KOPT-K1 (cell line): ENCODE data around the gene IL1RAPL2.
"Not testable (repeated sequence)": the region's sequence is repeated elsewhere in the genome, so short reads cannot be mapped to it uniquely, and the experiment has no call there.

Experiments
- H3K27ac ChIP-seq: fragments of 200-600 bp; sonication (generic); 2 replicates; pipeline ENCODE4 v1.5.1; 2016; ENCODE audit warnings: antibody characterized with exemption, mild to moderate bottlenecking, low read depth, low read length; ENCODE audit not compliant: poor library complexity, severe bottlenecking
- H3K36me3 ChIP-seq: fragments of 200-600 bp; sonication (generic); 2 replicates; pipeline ENCODE4 v1.5.1; 2017; ENCODE audit warnings: antibody characterized with exemption, mild to moderate bottlenecking, low read length, moderate library complexity; ENCODE audit not compliant: insufficient read depth
- H3K9me3 ChIP-seq: fragments of 200-600 bp; sonication (generic); 2 replicates; pipeline ENCODE4 v1.5.1; 2017; ENCODE audit warnings: antibody characterized with exemption, low read length, mild to moderate bottlenecking; ENCODE audit not compliant: insufficient read depth, poor library complexity, severe bottlenecking

IL1RAPL2 gene

DNA sequence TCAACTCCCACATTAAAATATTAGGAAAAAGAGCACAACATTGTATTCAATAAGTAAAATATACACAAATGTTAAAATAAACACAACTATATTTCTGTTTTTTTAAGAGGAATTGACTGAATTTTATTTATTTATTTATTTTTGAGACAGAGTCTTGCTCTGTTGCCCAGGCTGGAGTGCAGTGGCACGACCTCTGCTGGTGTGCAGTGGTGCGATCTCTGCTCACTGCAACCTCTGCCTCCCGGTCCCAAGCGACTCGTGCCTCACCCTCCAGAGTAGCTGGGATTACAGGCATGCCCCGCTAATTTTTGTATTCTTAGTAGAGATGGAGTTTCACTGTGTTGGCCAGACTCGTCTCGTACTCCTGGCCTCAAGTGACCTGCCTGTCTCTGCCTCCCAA, 623.1 kb downstream of the IL1RAPL2 start:
- H3K27ac ChIP-seq: no peak overlapping the region
- no peaks in the 10 kb centered on the region for H3K9me3 ChIP-seq
- no peaks in the 10 kb centered on the region for H3K36me3 ChIP-seq

DNA sequence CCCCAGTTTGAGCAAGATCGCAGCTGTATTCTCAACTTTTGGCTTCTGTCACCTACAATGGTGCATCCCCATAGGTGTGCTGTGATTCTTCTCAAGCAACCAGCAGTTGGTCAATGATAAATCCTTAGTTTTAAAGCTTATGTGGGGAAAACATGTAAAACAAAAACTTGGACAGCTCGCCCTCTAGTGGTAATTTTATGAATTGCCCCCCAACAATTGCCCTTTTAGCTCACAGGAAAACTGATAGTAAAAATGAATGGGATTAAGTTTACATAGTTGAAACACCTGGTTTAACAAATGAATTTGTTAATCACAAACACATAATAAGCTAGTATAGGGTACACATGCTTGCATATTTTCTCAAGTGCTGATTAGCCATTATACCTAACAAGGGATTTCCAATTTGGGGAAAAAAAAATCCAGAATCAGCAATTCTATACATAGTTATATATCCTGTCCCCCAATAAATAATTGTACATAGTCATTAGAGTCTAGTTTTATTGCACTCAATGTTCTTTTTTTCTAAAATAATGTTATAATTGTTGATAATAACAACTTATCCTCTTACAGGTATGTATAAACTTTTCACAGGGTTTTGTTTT, 624.4 kb downstream of the IL1RAPL2 start:
- no peak overlapping the region for H3K27ac ChIP-seq
- no peaks in the 10 kb centered on the region for H3K9me3 ChIP-seq
- no peaks in the 10 kb centered on the region for H3K36me3 ChIP-seq

DNA sequence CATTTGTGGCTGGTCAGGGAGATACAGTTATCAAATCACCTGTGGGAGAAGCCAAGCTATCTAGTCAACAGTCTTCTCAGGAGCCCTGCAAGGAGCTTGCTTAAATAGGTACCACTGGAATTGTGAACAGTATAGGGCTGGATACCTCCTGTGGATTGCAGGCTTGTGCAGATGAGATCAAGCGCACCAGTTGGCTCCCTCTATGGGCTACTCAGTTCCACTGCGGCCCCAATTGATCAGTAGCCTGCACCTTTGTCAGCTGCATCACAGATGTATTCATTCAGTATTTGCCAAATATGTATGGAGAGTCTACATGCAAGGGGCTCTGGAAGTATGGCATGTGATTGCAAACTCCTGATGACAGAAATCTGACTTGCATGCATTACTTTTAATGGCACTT, 625.9 kb downstream of the IL1RAPL2 start:
- H3K9me3 ChIP-seq: no peaks in the 10 kb centered on the region
- no peaks in the 10 kb centered on the region for H3K36me3 ChIP-seq
- H3K27ac ChIP-seq: no peak overlapping the region

DNA sequence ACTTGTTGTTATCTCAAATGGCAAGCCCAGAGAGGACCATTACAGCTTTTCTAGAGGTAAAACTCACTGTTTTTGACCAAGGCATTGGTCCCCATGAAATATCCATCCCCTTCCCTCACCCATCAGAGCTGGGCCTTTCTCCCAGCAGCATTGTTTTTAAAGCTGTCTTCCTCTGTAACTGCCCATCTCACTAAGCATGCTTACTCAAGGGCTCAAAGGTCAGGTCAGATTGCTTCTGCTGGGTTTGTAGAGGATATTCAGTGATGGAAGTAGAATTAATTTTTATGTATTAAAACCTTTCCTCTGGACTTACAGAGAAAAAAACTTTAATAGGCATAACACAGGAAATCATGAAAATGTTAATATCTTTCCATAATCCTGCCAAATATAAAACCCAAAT, 643.4 kb downstream of the IL1RAPL2 start:
- Histone ChIP-seq H3K9me3 (no peaks in the 10 kb centered on the region), H3K27ac (no peak overlapping the region), H3K36me3 (no peaks in the 10 kb centered on the region)

DNA sequence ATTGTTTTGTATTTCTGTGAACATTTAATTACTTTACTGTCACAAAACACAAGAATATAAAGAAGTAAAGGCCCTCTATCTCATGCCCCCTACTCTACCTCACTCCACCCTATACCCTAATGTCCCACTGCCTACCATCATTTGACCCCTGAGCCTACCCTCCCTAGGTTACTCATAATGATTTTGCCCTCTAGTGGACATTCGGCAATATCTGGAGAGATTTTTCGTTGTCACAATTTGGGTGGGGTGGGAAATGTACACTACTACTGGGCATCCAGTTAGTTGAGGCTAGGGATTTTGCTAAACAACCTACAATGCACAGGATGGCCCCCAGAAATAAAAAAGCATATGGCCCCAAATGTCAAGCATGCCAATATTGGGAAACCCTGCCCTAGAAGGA, 644.3 kb downstream of the IL1RAPL2 start:
- H3K9me3 ChIP-seq: no peaks in the 10 kb centered on the region
- no peaks in the 10 kb centered on the region for H3K36me3 ChIP-seq
- no peak overlapping the region for H3K27ac ChIP-seq

DNA sequence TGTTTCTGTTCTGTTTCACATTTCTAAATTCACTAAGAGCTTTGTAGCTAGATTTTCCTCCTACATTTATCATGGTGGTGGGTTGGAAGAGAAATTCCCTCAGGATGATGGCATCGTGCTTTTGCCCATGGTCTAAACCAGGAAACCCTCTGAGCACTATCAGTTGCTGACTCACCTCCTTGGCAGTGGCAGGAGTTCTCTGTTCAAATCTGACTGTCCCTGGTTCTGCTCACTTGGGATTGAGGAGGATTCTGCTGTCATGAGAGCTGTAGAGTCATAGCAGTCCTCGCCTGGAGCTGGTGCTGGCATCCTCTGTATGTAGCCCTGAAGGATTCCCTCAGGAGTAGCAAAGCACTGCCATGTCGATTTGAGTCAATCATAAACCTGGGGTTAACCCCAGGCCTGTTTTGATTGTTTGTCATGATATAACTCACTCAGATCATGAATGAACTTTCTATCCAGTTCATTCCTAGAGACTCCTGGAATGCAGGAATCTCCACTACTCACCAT, 645.1 kb downstream of the IL1RAPL2 start:
- no peaks in the 10 kb centered on the region for H3K36me3 ChIP-seq

DNA sequence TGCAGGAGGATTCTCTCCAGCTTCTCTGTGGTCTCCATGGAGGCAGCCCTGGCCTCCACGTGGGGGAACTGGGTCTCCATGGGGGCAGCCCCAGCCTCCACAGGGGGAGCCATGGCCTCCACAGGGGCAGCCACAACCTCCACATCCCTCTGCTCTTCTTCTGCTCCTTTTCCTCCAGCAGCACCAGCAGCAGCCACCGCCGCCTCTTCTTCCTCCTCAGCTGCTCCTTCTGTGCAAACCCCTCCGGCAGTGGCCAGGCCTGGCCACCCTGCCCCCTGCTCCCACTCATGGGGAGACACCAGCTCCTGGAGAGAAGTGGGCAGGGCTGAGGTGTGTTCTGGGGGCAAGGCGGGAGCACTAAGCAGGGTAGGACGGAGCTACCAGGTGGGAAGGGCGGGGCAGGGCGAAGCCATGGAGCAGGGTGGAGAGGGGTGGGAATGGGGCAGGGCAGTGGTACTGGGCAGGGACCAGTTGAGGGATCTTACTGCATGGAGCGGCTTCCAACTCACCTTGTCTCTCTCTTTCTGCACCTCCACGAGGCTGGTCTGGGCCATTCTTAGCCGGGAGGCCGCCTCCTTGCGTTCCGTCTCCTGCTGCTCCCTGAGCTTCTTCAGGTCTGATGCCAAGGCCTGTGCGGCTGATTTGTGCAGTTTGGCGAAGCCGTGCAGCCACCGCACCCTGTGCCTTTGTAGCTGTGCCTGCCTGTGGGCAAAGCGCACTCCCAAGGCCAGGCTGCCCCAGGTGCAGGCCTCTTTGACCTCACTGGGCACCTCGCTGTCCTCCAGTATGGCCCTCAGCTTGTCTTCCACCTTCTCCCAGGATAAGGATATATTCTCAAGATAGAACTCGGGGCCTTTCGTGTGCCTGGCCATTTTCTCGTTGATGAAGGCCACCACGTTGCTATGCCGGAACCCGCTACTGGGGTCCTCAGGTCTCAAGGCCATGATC, 653.7 kb downstream of the IL1RAPL2 start:
- Histone ChIP-seq H3K27ac (no peak overlapping the region), H3K36me3 (no peaks in the 10 kb centered on the region), H3K9me3 (no peaks in the 10 kb centered on the region)

More for the DNA sequence above, 645.1 kb downstream of the IL1RAPL2 start:
- no peaks in the 10 kb centered on the region for H3K9me3 ChIP-seq
- no peak overlapping the region for H3K27ac ChIP-seq

DNA sequence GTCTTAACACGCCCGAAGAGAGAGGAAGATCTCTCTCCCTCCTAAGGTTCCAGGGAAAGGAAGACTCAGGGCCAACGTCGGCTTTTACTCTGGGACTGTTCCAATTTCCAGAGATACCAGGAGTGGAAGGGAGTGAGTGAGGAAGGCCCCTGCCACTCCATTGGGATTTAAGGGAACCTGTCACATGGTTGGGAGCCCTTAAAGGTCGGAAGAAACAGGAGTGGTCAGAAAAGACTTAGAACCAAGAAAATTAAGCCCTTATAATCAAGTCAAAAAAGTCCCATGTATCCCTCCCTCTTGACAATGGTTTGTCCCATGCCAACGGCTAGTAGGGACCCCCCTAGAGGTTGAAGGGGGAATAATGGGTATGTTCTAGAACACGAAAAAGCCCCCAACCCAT, 654.6 kb downstream of the IL1RAPL2 start, which contains the start of gene TEX13A:
Gene TEX13A (minus strand): TSS at position 59 of the 400 bp plus-strand sequence. CDS start 297 bp downstream, outside the sequence.
- no peaks in the 10 kb centered on the region for H3K9me3 ChIP-seq
- H3K27ac ChIP-seq: no peak within 1 kb of the TSS
- no peaks in the 10 kb centered on the region for H3K36me3 ChIP-seq

DNA sequence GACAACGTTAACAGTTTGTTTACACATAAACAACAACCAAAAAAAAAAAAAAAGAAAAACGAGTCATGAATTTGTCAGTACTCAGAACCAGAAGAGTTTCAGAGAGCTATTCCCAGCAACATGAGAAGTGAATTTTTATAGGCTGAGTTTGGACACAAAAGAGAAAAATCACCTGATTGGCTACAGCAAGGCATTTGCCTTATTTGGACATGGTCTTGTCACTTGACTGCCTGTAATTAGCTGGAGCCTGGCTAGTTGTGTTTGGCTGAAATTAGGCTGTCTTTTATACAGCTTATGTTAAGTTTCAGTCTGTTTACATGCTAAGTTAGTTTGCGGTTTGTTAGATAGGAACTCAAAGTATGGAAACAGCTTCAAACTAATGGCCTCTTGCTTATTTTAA, 655.4 kb downstream of the IL1RAPL2 start:
- Histone ChIP-seq H3K27ac (no peak overlapping the region), H3K36me3 (no peaks in the 10 kb centered on the region), H3K9me3 (no peaks in the 10 kb centered on the region)

DNA sequence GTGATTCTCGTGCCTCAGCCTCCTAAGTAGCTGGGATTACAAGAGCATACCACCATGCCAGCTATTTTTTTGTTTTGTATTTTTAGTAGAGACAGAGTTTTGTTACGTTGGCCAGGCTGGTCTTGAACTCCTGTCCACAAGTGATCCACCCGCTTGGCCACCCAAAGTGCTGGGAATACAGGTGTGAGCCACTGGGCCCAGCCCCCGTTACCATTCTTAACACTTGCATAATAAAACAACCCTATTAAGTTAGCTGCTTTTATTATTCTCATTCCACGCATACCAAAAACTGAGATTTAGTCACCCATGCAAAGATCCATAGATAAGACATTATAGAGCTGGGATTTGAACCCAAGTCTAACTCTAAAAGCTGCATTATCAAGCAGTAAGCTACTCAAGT, 660.5 kb downstream of the IL1RAPL2 start:
- Histone ChIP-seq H3K27ac (no peak overlapping the region), H3K9me3 (no peaks in the 10 kb centered on the region), H3K36me3 (no peaks in the 10 kb centered on the region)

DNA sequence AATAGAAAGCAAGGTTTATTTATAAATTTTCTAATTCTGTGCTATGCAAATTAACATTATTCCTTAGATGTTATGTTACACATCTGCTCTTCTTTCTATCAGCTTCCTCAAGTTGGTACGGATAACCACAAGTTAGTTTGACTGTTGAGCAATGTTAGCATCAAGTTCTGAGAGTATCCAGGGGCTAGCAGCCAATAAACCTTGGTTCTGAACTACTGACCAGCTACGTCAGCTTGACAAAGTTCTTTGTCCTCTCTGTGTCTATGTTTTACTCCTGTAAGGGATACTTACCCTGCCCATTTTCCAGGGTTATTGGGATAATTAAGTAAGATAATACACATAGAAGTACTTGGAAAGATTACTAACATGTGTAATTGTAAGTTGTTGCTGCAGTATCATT, 662.6 kb downstream of the IL1RAPL2 start:
- Histone ChIP-seq H3K36me3 (no peaks in the 10 kb centered on the region), H3K27ac (no peak overlapping the region)

DNA sequence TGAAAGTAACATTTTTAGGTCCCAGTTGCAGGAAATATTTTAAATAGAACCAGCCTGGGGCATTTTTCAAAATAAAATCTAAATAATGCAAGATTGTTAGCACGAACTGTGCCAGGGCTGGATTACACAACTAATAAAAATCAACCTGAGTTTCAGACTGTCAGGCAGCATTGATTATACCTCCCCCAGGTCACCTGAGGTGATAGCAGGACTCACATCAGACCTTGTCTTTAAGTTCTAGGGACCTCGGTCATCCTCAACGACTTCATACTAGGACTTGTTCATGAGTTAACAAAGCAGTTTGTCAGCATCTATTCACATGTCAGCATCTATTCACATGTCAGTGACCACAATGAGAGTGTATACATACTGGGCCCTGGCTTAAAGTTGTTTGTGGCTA, 663.1 kb downstream of the IL1RAPL2 start:
- Histone ChIP-seq H3K9me3 (no peaks in the 10 kb centered on the region), H3K27ac (no peak overlapping the region), H3K36me3 (no peaks in the 10 kb centered on the region)

More for the DNA sequence above, 662.6 kb downstream of the IL1RAPL2 start:
- H3K9me3 ChIP-seq: no peaks in the 10 kb centered on the region

DNA sequence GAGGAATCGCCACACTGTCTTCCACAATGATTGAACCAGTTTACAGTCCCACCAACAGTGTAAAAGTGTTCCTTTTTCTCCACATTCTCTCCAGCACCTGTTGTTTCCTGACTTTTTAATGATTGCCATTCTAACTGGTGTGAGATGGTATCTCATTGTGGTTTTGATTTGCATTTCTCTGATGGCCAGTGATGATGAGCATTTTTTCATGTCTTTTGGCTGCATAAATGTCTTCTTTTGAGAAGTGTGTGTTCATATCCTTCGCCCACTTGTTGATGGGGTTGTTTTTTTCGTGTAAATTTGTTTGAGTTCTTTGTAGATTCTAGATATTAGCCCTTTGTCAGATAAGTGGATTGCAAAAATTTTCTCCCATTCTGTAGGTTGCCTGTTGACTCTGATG, 671.4 kb downstream of the IL1RAPL2 start:
- H3K27ac ChIP-seq, H3K36me3 ChIP-seq, H3K9me3 ChIP-seq: not testable (repeated sequence)

DNA sequence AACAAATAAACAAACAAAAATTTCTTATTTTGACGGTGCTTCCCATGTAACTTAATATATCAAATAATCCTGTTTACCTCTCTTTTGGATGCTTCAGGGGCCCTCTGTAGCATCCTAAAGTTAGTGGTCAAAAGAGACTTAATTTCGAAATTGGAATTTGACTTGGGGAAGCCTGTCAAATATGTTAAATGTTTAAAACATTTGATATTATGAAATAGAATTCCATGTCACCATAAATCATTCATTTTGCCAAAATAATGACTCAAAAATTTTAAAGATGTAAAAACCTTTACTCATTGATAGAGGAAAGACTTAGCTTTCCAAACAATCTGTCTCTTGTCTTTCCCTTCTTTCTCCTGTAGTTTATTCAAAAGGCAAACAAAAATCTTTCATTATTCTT, 675.1 kb downstream of the IL1RAPL2 start:
- Histone ChIP-seq H3K27ac (no peak overlapping the region), H3K9me3 (no peaks in the 10 kb centered on the region), H3K36me3 (no peaks in the 10 kb centered on the region)

DNA sequence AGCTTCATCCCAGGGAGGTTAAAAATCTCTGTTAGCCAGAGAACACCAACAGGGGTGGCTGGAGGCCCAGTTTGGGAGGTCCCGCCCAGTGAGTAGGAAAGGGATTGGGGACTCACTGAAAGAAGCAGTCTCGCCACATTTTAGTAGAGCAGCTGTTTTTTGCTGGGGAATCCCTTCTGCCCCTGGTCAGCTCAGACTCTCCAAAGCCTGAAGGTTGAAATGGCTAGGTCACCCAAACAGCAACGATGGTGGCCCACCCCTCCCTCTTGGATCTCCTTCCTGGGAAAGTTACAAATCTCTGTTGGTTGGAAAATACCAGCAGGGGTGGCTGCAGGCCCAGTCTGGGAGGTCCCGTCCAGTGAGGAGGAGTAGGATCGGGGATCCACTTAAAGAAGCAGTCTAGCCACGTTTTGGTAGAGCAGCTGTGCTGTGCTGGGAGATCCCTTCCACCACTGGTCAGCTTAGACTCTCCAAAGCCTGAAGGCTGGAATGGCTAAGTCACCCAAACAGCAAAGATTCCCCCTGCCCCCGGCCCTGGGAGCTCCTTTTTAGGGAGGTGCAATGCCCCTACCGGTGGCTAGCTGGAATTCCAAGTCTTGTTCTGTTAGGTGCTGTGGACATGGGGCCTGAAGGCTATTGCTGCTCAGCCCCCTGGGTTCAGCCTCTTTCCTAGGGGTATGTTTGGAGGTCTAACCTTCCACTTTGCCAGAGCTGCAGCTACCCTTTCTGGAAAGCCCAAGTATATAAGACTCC, 694.5 kb downstream of the IL1RAPL2 start:
- Histone ChIP-seq H3K36me3 (no peaks in the 10 kb centered on the region), H3K9me3 (no peaks in the 10 kb centered on the region), H3K27ac (no peak overlapping the region)
